HG03103 (cell line): Measurements from ENCODE around the gene ANKRD63.

Experiments
- ATAC-seq: cut with Tn5 transposase; IDR thresholded peaks from one replicate; pipeline ENCODE4 v1.9.1; 2021; ENCODE audit warnings: low read depth; ENCODE audit not compliant: unreplicated experiment

Gene ANKRD63

GRCh38 chr15:40314723-40315276 lies 31.9 kb upstream of the ANKRD63 start:
- no peak for ATAC-seq

- no peak for ATAC-seq
Observed at GRCh38 chr15:40313531-40314398, 30.9 kb upstream of the ANKRD63 start.

GRCh38 chr15:40312370-40313158 lies 29.7 kb upstream of the ANKRD63 start:
- no peak for ATAC-seq

GRCh38 chr15:40310993-40311392 lies 28.1 kb upstream of the ANKRD63 start:
- no peak for ATAC-seq

- no peak for ATAC-seq
Observed at GRCh38 chr15:40310001-40310959, 27.4 kb upstream of the ANKRD63 start.

GRCh38 chr15:40309344-40309862 lies 26.5 kb upstream of the ANKRD63 start:
- no peak for ATAC-seq

- ATAC-seq: no peak
Observed at GRCh38 chr15:40307421-40308211, 24.8 kb upstream of the ANKRD63 start, which contains the start of gene PLCB2. Gene PLCB2, minus strand, starts transcription at chr15:40307935. Its CDS starts 263 bp downstream, at chr15:40307672.

- ATAC-seq: no peak
Observed at GRCh38 chr15:40306908-40307307, 24.0 kb upstream of the ANKRD63 start.

GRCh38 chr15:40306371-40306770 lies 23.5 kb upstream of the ANKRD63 start:
- no peak for ATAC-seq

- ATAC-seq: no peak
Observed at GRCh38 chr15:40305281-40305680, 22.4 kb upstream of the ANKRD63 start.

GRCh38 chr15:40303576-40303975 lies 20.7 kb upstream of the ANKRD63 start:
- no peak for ATAC-seq

GRCh38 chr15:40302981-40303380 lies 20.1 kb upstream of the ANKRD63 start:
- ATAC-seq: no peak

- ATAC-seq: no peak
Observed at GRCh38 chr15:40302288-40302886, 19.5 kb upstream of the ANKRD63 start.

- no peak for ATAC-seq
Observed at GRCh38 chr15:40301467-40302179, 18.8 kb upstream of the ANKRD63 start.

GRCh38 chr15:40300771-40301170 lies 17.9 kb upstream of the ANKRD63 start:
- ATAC-seq: no peak

- no peak for ATAC-seq
Observed at GRCh38 chr15:40300367-40300766, 17.5 kb upstream of the ANKRD63 start.

- no peak for ATAC-seq
Observed at GRCh38 chr15:40298216-40298935, 15.5 kb upstream of the ANKRD63 start.
